ENCODE data around the gene GOLGA5.

The GOLGA5 gene

GRCh38 chr14:92880851-92881250 lies 86.7 kb downstream of the GOLGA5 start:
- DNase-seq (no peak), ATAC-seq (no peak)

DNA sequence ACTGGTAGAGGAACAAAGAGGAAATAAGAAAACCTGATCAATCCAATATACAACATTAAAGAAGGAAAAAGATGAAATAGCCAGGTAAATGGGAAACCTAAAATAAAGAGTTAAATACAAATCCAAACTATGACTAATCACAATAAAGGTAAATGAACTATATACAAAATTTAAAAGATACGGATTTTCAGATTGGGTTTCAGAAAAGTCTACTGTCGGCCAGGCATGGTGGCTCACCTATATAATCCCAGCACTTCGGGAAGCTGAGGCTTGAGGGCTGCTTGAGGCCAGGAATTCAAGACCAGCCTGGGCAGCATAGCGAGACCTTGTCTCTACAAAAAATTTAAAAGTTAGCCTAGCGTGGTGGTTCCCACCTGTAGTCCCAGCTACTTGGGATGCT lies 89.0 kb downstream of the GOLGA5 start:
- ATAC-seq (no peak), DNase-seq (no peak)

DNA sequence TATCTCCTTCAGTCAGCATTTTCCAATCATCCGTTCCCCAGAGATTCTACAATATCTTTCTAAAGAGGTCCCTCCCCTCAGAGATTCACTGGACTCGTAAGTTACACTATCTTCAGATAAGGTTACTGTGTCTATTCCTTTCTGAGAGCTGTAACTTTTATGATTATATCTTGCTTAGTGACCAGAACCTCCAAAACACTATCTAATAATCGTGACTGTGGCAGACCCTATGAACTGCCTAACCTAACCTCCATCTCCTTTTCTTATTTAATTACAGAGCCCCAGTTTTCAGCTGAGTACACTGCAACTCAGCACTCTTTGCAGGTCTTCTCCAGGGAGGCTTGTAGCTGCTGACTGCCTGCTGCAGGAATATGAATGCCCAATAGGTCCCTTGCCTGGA lies 90.3 kb downstream of the GOLGA5 start:
- DNase-seq (no peak), ATAC-seq (no peak)

DNA sequence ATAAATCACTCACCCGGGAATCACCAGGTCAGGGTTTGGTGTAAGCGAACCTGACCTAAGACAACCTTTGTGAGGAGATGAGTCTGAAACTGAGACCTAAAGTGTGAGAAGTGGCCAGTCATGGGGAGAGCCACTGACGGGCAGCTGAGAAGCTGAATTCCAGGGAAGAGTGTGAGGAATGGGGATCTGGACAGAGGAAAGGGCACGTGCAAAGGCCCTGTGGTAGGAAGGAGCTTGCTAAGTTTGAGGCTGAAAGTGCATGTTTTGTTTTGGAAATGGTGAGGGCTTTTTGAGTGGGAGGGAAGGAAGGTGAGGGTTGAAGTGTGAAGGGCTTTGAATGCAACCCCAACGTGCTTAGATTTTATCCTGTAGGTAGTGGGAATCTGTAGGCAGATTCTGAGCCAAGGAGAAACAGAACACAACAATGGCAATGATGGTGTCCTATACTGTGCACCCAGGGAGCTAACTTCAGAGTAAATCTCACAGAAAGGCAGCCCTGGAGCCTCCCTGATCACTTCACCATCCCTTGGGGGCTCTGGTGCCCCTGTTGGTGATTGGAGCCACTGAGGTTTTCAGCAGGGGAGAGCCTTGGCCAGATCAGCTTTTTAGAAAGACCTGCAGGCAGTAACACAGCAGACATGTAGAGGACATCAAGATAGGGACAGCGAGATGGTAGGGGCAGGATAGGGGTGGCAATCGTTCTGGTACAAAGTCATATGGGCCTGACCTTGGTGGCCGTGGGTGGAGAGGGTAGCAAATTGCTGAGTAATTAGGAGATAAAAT lies 91.4 kb downstream of the GOLGA5 start:
- no peak for DNase-seq

GRCh38 chr14:92886337-92886736 lies 92.2 kb downstream of the GOLGA5 start:
- no peak for DNase-seq
- no peak for ATAC-seq

More for the DNA sequence above, 91.4 kb downstream of the GOLGA5 start:
- ATAC-seq = peak; percentile 21

- ATAC-seq (no peak), DNase-seq (no peak)
Observed at GRCh38 chr14:92887157-92887556, 93.1 kb downstream of the GOLGA5 start.

GRCh38 chr14:92888896-92889295 lies 94.8 kb downstream of the GOLGA5 start:
- no peak for DNase-seq

More at GRCh38 chr14:92888896-92889295, 94.8 kb downstream of the GOLGA5 start:
- no peak for ATAC-seq
